H9 (cell line): Measurements from ENCODE around the gene DLG2. TPM values are rescaled to one million over a fixed set of nuclear protein-coding genes. Genes with fewer than 3 reads are reported as not detected.
A peak's percentile ranks its signal among the peaks of the same experiment; 100 is the strongest.

Experiments used
- DNase-seq: peaks from one replicate; pipeline ENCODE4 v3.0.0-alpha.2; 2017
- H2AFZ ChIP-seq: one replicate; pipeline ENCODE4 v1.6.1; 2013; ENCODE audit warnings: mild to moderate bottlenecking, low read length, control low read depth, moderate library complexity
- H2AK5ac ChIP-seq: 2 replicates; pipeline ENCODE4 v1.6.1; 2013; ENCODE audit warnings: low read length, control low read depth, mixed read lengths; ENCODE audit not compliant: insufficient read length
- H2BK120ac ChIP-seq: one replicate; pipeline ENCODE4 v1.6.1; 2013; ENCODE audit warnings: low read depth, mild to moderate bottlenecking, low read length, control low read depth, inconsistent platforms; ENCODE audit not compliant: poor library complexity, severe bottlenecking
- H2BK12ac ChIP-seq: 2 replicates; pipeline ENCODE4 v1.6.1; 2013; ENCODE audit warnings: low read length, control low read depth, mixed read lengths, low read depth; ENCODE audit not compliant: insufficient read length
- H2BK15ac ChIP-seq: 2 replicates; pipeline ENCODE4 v1.6.1; 2013; ENCODE audit warnings: low read depth, low read length, control low read depth
- H2BK20ac ChIP-seq: one replicate; pipeline ENCODE4 v1.6.1; 2013; ENCODE audit warnings: low read depth, mild to moderate bottlenecking, low read length, control low read depth, inconsistent platforms; ENCODE audit not compliant: poor library complexity, severe bottlenecking
- H2BK5ac ChIP-seq: 2 replicates; pipeline ENCODE4 v1.6.1; 2013; ENCODE audit warnings: low read length, control low read depth, mixed read lengths; ENCODE audit not compliant: insufficient read length
- H3K14ac ChIP-seq: 2 replicates; pipeline ENCODE4 v1.6.1; 2013; ENCODE audit warnings: low read length, control low read depth; ENCODE audit not compliant: insufficient read depth
- H3K18ac ChIP-seq: 2 replicates; pipeline ENCODE4 v1.6.1; 2013; ENCODE audit warnings: low read depth, mild to moderate bottlenecking, mixed read lengths, low read length, control low read depth; ENCODE audit not compliant: insufficient read length
- H3K23ac ChIP-seq: 2 replicates; pipeline ENCODE4 v1.6.1; 2013; ENCODE audit warnings: low read length, control low read depth, mixed read lengths, low read depth; ENCODE audit not compliant: insufficient read length
- H3K23me2 ChIP-seq: 2 replicates; pipeline ENCODE4 v1.6.1; 2013; ENCODE audit warnings: low read depth, mild to moderate bottlenecking, mixed read lengths, low read length, control low read depth; ENCODE audit not compliant: insufficient read length, poor library complexity, severe bottlenecking
- H3K27ac ChIP-seq: 2 replicates; pipeline ENCODE4 v1.5.1; 2013; ENCODE audit warnings: low read length, control low read depth, mixed read lengths, low read depth; ENCODE audit not compliant: insufficient read length
- H3K27me3 ChIP-seq: 2 replicates; pipeline ENCODE4 v1.6.1; 2013; ENCODE audit warnings: low read length, control low read depth, inconsistent platforms; ENCODE audit not compliant: insufficient read depth
- H3K4ac ChIP-seq: 2 replicates; pipeline ENCODE4 v1.6.1; 2013; ENCODE audit warnings: low read depth, mild to moderate bottlenecking, control low read depth, inconsistent platforms, low read length, moderate library complexity
- H3K4me1 ChIP-seq: 2 replicates; pipeline ENCODE4 v1.6.1; 2013; ENCODE audit warnings: low read length, control low read depth, inconsistent platforms; ENCODE audit not compliant: insufficient read depth
- H3K4me2 ChIP-seq: 2 replicates; pipeline ENCODE4 v1.6.1; 2013; ENCODE audit warnings: low read length, control low read depth, mixed read lengths; ENCODE audit not compliant: insufficient read length, insufficient read depth
- H3K56ac ChIP-seq: 2 replicates; pipeline ENCODE4 v1.6.1; 2013; ENCODE audit warnings: low read depth, mild to moderate bottlenecking, mixed read lengths, low read length, control low read depth; ENCODE audit not compliant: insufficient read length
- H3K79me1 ChIP-seq: 2 replicates; pipeline ENCODE4 v1.6.1; 2013; ENCODE audit warnings: low read depth, mild to moderate bottlenecking, moderate library complexity, low read length, control low read depth, inconsistent platforms; ENCODE audit not compliant: insufficient read depth, poor library complexity, severe bottlenecking
- H3K79me2 ChIP-seq: 2 replicates; pipeline ENCODE4 v1.6.1; 2013; ENCODE audit warnings: low read length, control low read depth, inconsistent platforms; ENCODE audit not compliant: insufficient read depth
- H3K9ac ChIP-seq: 2 replicates; pipeline ENCODE4 v1.6.1; 2013; ENCODE audit warnings: low read length, control low read depth, mixed read lengths; ENCODE audit not compliant: insufficient read length; ENCODE audit errors: extremely low read depth
- H3K9me3 ChIP-seq: one replicate; pipeline ENCODE4 v1.6.1; 2013; ENCODE audit warnings: low read depth, low read length, inconsistent platforms; ENCODE audit not compliant: control insufficient read depth
- H3T11ph ChIP-seq: one replicate; pipeline ENCODE4 v1.6.1; 2013; ENCODE audit warnings: mild to moderate bottlenecking, low read length, control low read depth, inconsistent platforms
- H4K20me1 ChIP-seq: one replicate; pipeline ENCODE4 v1.6.1; 2013; ENCODE audit not compliant: control insufficient read depth, insufficient read length, insufficient read depth
- H4K5ac ChIP-seq: 2 replicates; pipeline ENCODE4 v1.6.1; 2013; ENCODE audit warnings: low read depth, mild to moderate bottlenecking, mixed read lengths, low read length, control low read depth; ENCODE audit not compliant: insufficient read length
- H4K8ac ChIP-seq: replicated peaks from 2 replicates; pipeline ENCODE4 v1.6.1; 2013; ENCODE audit warnings: low read length, control low read depth, mixed read lengths, low read depth; ENCODE audit not compliant: insufficient read length
- H4K91ac ChIP-seq: 2 replicates; pipeline ENCODE4 v1.6.1; 2013; ENCODE audit warnings: low read depth, mild to moderate bottlenecking, moderate library complexity, mixed read lengths, low read length, control low read depth; ENCODE audit not compliant: insufficient read length
- H3K27ac Mint-ChIP-seq, 3 experiments: 2 replicates in 2 of 3; 3 replicates in 1 of 3; pipeline ENCODE4 v1.8.0; 2020 to 2021; ENCODE audit warnings: mixed read lengths in 3 of 3, mild to moderate bottlenecking in 1 of 3, moderate library complexity in 1 of 3
- H3K27me3 Mint-ChIP-seq: 2 replicates; pipeline ENCODE4 v1.8.0; 2021; ENCODE audit warnings: low read depth, mild to moderate bottlenecking, moderate library complexity, mixed read lengths
- H3K36me3 Mint-ChIP-seq, 3 experiments: 2 replicates in 2 of 3; 3 replicates in 1 of 3; pipeline ENCODE4 v1.8.0; 2020 to 2021; ENCODE audit warnings: low read depth in 3 of 3, mixed read lengths in 3 of 3; ENCODE audit not compliant: insufficient read depth in 1 of 3
- H3K4me1 Mint-ChIP-seq, 2 experiments: 2 replicates each; pipeline ENCODE4 v1.8.0; 2020; ENCODE audit warnings: mixed read lengths in 2 of 2
- H3K4me3 Mint-ChIP-seq, 2 experiments: 2 replicates in 1 of 2; 3 replicates in 1 of 2; pipeline ENCODE4 v1.8.0; 2020 to 2021; ENCODE audit warnings: mild to moderate bottlenecking in 2 of 2, mixed read lengths in 2 of 2, moderate library complexity in 1 of 2
- H3K9me3 Mint-ChIP-seq, 2 experiments: 2 replicates in 1 of 2; 3 replicates in 1 of 2; pipeline ENCODE4 v1.8.0; 2020; ENCODE audit warnings: mild to moderate bottlenecking in 2 of 2, mixed read lengths in 2 of 2, moderate library complexity in 1 of 2
- CTCF ChIP-seq: fragments of 200-600 bp; sonication (generic); conservative IDR thresholded peaks from 3 replicates; pipeline ENCODE4 v1.8.0; 2021; ENCODE audit warnings: antibody characterized with exemption, mild to moderate bottlenecking
- total RNA-seq: library from RNA; stranded (reverse); gene quantifications from 2 replicates; pipeline ENCODE4 v1.2.1, GENCODE V29; 2021

Gene DLG2
- total RNA-seq, 1 experiment from 2014 or later: 8.0 TPM

DNA sequence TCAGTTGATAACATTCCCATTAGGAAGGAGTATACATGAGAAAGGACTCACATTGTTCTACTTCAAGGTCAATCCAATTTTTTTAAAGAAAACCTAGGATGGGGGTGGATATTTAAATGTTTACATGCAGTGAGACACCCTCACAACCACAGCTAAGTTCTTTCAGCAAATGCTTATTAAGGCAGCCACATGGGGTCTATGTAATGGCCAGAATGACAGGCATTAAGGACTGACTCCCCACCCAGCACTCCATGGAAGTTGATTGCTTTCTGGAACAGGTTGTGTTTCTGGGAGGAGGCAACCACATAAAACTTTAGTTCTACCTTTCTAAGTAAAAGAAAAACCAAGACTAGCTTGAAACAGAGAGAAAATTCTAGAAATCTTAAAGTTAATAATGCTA, 1678.9 kb downstream of the DLG2 start:
- Histone ChIP-seq H3K18ac (no peak overlapping the region), H3K79me1 (no peaks in the 10 kb centered on the region), H4K91ac (no peak overlapping the region), H3K9me3 (no peaks in the 10 kb centered on the region), H3K56ac (no peak overlapping the region), H4K5ac (no peak overlapping the region), H2BK5ac (no peak overlapping the region), H3K27ac (no peak overlapping the region), H2BK120ac (no peak overlapping the region), H3K23ac (no peak overlapping the region), H3K27me3 (no peaks in the 10 kb centered on the region), H3K14ac (no peak overlapping the region), H2BK12ac (no peak overlapping the region), H2BK15ac (no peak overlapping the region), H3K9ac (no peak overlapping the region), H3K4ac (no peak overlapping the region), H2AFZ (no peak overlapping the region), H4K8ac (no peak overlapping the region), H3K4me1 (peaks cover 3% of the 10 kb centered on the region; the same call in 1 of the 2 replicates), H2AK5ac (no peak overlapping the region), H3K79me2 (no peaks in the 10 kb centered on the region), H4K20me1 (no peaks in the 10 kb centered on the region), H3T11ph (no peak overlapping the region), H3K23me2 (no peaks in the 10 kb centered on the region), H2BK20ac (no peak overlapping the region), H3K4me2 (no peak overlapping the region)
- H3K4me3 Mint-ChIP-seq: no peak overlapping the region
- TF ChIP-seq CTCF: no peak
- H3K4me1 Mint-ChIP-seq: peaks cover 21 to 25% of the 10 kb centered on the region in 2 experiments
- H3K27ac Mint-ChIP-seq: peak overlapping the region in 1 of 3 experiments; percentile 50; a peak in 1 of 7 replicates
- H3K27me3 Mint-ChIP-seq: no peaks in the 10 kb centered on the region
- no peaks in the 10 kb centered on the region for H3K9me3 Mint-ChIP-seq
- no peaks in the 10 kb centered on the region for H3K36me3 Mint-ChIP-seq
- DNase-seq: no peak
